HG03135 (cell line): ENCODE data around the gene HYAL3.

Experiments used
- ATAC-seq: cut with Tn5 transposase; IDR thresholded peaks from one replicate; pipeline ENCODE4 v1.9.1; 2021; ENCODE audit warnings: mild to moderate bottlenecking, moderate library complexity; ENCODE audit not compliant: unreplicated experiment

HYAL3 gene

DNA sequence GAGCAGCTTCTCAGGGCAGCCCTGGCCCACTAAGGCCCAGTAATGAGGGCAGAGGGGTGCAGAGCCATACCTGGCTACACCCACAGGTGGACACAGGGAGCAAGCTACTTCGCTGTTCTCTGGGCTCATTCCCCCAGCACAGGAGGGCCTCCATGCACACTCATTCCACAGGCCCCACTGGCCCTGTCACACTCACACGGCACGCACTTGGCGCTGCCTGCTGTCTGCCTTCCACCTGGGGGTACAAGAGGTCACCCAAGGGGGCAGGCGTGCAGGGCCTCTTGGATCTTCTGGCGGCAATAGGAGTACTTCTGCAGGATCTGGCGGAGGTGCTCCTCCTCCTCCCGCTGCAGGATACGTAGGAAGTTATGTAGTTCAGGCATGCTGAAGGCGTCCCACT, 31.1 kb upstream of the HYAL3 start:
- no peak for ATAC-seq

GRCh38 chr3:50327943-50328691, 28.9 kb upstream of the HYAL3 start, which contains the start of gene TUSC2:
Gene TUSC2 (minus strand): TSS chr3:50328223. CDS start chr3:50328099, 124 bp downstream.
- ATAC-seq: peak; percentile 76

DNA sequence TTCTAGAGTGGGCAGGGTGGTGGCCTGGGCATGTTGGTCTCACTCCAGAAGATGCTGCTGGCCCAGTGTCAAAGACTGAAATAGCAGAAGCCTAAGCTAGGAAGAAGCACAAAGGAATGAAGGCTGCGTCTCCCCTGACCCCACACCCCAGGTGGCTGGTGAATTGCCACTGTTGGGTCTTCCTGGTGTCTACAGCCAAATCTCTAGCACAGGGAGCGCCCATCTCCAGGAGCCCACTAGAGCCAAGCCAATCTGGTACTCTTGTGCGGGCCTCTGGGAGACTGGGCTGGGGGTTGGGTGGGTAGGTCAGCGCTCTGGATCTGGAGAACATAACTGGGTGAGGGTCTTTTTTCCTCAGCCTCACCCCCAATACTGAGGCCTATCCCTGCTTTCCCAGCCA, 27.9 kb upstream of the HYAL3 start:
- no peak for ATAC-seq

- ATAC-seq: no peak
Measured at GRCh38 chr3:50326182-50326541, 27.0 kb upstream of the HYAL3 start.

DNA sequence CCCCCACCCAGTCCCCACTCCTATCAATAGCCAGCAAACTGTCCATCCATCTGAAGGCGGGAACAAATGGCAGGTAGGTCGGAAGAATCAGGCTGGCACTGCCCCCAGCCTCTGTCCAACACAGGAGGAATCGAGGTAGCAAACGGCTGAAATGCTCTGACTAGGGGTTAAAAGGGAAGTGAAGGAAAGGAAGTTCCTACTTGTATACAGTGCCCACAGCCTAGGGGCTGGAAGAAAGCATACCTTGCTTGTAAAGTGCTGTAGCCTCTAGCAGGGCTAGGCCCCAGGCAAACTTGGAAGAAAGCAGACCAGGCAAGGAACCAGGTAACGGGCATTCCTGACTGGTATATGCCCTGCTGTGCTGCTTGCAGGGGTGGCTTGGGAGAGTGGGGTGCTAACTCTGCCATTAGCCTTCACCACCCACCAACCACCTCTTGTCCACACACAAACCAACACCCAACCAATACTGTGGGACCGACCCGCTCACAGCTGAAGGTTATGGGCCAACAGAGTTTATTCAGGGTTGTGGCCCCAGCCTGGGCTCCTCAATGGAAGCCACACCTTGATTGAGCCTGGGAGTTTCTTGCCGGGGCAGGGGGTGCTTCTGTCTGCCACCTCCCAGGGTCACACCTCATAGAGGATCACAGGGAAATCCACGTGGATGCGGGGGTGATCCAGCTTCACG, 26.4 kb upstream of the HYAL3 start:
- ATAC-seq: no peak

DNA sequence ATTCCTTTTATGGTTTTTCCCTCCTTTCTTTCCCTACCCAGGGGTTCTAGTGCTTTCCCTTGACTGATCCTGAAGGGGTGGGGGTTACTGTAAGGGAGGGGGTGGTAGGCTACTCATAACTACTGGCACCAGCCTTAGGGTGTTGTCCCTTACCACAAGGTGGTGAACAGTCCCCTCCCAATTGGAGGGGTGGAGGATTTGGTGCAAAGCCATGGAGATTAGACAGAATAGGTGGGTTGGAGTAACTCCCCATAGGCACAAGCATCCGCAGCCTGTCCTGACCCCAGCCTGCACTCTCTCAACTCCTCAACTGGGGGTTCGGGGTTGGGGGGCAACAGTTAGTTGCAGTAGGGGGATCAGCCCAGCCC, 25.9 kb upstream of the HYAL3 start:
- no peak for ATAC-seq

GRCh38 chr3:50324351-50325112, 25.3 kb upstream of the HYAL3 start:
- ATAC-seq: no peak

DNA sequence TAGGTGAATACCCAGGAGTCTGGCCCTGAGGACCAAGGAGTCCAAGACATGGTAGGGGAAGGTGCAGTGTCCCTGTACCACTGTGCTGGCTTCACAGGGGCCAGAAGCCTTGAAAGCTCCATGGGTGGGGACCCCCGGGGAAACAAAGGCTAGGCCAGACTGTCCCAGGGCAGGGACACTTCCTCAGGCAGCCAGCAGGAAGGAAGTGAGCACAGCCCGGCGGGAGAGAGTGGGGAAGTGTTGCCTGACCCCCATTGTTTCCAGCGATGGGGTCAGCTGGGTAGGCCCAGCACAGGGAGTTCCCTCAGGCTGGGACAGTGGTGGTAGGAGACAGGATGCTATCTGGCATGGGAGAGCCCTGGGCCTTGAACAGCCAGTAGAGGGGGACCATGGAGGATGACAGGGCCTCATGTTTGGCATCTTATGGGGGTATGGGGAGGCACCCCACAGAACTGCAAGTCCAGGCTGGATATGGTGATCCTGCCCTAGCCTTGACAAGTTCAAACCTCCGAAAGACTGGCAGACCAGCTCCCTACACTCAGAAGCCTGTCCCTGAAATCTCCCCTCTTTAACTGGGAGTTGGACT, 24.5 kb upstream of the HYAL3 start:
- no peak for ATAC-seq

DNA sequence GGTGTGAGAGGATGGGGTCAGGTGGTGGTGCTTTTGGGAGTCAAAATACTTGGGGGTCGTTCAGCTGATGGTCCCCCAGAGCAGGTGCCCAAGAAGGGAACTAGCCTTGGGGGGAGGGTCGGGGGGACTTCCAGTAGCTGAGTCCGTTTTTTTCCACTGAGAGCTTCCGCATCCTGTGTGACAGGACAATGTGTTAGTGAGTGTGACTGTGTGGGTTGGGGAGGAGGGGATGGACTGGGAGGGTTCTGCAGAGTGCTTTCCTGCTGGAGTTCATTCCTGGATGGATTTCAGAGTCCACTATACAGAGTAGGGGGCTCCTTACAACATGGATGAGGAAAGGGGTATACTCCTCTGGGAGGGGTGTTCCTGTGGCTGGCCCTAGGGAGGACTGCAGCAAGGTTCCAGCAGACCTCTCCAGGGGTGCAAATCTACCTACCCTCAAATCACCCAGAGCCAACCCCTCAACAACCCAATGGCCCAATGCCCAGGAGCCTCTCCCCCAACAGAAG, 23.9 kb upstream of the HYAL3 start:
- no peak for ATAC-seq

DNA sequence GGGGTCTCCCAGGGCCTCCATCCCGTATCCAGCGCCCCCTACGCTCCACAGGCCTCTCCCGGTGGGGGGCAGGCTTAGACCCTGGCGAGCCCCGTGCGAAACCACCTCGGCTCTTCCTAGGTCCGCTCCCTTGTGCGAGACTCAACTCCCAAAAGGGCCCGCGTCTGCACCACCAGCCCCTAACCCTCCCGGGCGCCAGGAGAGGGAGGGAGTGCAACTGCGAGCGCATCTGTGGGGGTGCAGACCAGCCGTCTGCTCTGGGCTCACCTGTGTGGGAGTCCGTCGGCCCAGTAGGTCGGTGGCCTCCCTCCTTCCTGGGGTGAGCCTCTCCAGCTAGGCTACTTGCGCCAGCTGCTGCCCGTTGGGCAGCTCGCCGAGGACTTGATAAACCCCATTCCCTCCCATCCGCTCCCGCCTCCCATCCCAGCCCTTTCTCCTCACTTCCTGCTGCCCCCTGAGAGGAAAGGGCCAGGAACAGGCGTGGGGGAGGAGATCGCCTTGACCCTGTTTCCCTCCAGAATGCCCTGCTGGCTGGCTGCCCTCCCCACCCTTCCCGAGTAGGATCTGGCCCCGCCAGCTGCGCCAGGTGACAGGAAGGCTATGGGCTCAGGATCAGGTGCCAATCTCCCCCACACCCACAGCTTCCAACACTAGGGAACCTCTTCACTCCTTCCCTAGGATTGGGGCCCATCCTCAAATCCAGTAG, 23.3 kb upstream of the HYAL3 start, which contains the start of gene HYAL2:
Gene HYAL2 (minus strand): TSS at position 360 of the 706 bp plus-strand sequence. CDS start 2,256 bp downstream, outside the sequence.
- ATAC-seq: no peak

DNA sequence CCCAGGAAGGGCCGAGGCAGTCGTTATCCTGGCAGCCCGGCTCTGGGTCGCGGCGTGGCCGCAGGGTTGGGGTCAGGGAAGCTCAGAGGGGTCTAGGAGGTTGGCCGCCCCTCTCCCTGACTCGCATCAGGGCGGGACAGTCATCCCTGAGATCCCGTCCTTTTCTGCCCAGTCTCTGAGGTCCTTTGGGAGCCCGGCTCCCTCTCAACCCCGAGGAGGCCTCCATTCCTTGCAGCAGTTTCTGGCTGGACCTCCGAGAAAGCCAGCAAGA, 22.8 kb upstream of the HYAL3 start:
- no peak for ATAC-seq

DNA sequence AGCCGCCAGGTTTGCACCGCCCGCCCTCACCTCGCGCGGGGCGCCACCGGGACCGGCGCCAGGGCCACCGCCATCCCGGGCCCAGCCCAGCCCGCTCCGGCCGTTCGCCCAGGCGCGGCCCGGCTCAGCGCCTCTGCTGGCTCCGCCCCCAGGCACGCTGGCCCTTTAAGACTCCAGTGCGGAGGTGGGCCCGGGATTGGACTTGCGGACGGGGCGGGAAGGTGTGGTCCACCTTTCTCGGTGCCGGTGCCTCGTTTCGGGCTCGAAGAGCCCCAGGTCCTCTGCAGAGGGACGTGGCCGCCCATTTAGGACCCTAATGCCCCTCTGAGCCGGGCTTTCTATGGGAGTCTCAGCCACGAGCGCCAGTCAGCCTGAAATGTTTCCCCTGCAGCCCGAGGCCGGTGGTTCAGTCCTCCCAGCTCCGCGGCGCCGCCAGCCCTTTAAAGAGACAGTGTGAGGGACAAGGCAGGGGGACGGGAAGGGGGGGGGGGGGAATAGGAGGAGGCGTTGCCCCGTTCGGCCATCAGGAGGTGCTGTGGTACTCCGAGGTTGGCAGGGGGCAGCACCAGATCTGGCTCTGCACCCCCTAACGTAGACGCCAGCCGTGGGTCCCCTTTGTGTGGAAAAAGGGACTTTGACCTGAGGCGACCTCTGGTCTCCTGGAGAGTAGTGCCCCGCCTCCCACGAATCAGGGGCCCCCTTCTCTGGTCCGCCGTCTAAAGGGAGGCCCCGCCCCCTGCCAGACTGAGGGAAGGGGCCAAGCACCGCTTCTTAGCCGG, 22.3 kb upstream of the HYAL3 start:
- peak; percentile 71 for ATAC-seq

GRCh38 chr3:50320853-50321335, 21.7 kb upstream of the HYAL3 start:
- ATAC-seq: peak; percentile 38

- ATAC-seq: no peak
Measured at GRCh38 chr3:50319894-50320625, 20.9 kb upstream of the HYAL3 start.

GRCh38 chr3:50319181-50319893, 20.1 kb upstream of the HYAL3 start:
- ATAC-seq: no peak

DNA sequence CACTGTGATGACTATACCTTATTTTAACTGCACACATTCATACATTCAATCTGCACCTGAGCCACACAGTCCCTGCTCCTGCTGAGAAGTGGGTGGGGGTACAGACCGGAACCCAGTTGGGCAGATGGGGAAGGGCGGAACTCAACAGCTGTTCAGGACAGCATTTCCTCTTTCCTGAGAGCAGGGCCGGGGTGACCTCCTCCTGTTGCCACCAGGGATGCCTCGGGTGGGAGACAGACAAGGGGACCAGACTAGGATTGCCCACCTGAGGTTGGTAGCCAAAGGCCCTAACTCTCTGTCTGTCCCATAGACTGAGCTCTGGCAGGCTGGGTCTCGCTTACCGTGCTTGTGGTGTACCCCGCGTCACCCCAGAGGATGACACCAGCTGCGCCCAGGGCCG, 19.4 kb upstream of the HYAL3 start:
- no peak for ATAC-seq

GRCh38 chr3:50318163-50318562, 19.0 kb upstream of the HYAL3 start:
- no peak for ATAC-seq

- no peak for ATAC-seq
Measured at GRCh38 chr3:50317300-50317699, 18.1 kb upstream of the HYAL3 start.
